Measurements from ENCODE around the gene MASP2. TPM values are rescaled to one million over a fixed set of nuclear protein-coding genes. Genes with fewer than 3 reads are reported as not detected.

The MASP2 gene
- total and polyA plus RNA-seq, 10 of the 15 experiments (the other 5 are each of a cell fraction or from before 2014, with no cell fraction given), result 0.04 to 0.21 (median 0.06) TPM; not detected in 7

- Histone ChIP-seq H3K9ac (ENCODE audit: control insufficient read depth, insufficient read depth, low read length) (peak overlapping the region; percentile 28; the same call in 1 of the 2 replicates), H3K4me2 (ENCODE audit: control insufficient read depth, insufficient read depth) (peak overlapping the region; percentile 90), H3K36me3 (ENCODE audit: control insufficient read depth in 2 of 2, insufficient read depth in 2 of 2, low read length in 1 of 2) (no peaks in the 10 kb centered on the region), H3K79me2 (ENCODE audit: control insufficient read depth, insufficient read depth, low read length) (no peaks in the 10 kb centered on the region), H2AFZ (ENCODE audit: control insufficient read depth, low read depth, low read length) (peak overlapping the region; percentile 55), H3K4me3 (peak overlapping the region; percentile 2; the same call in 1 of the 2 replicates), H3K9me3 (replicated peaks; ENCODE audit: control insufficient read depth, insufficient read depth, low read length) (no peaks in the 10 kb centered on the region), H4K20me1 (ENCODE audit: control insufficient read depth, insufficient read depth) (no peaks in the 10 kb centered on the region), H3K4me1 (ENCODE audit: control insufficient read depth, insufficient read depth, low read length) (peaks cover 39% of the 10 kb centered on the region), H3K27me3 (replicated peaks in 1 of 2; ENCODE audit: control insufficient read depth in 2 of 2, insufficient read depth in 2 of 2, low read length in 1 of 2) (no peaks in the 10 kb centered on the region), H3K27ac (ENCODE audit: control insufficient read depth, insufficient read depth) (peak overlapping the region; percentile 92)
- RAD21 ChIA-PET (ENCODE audit: unreplicated experiment), result interaction anchor here (0.6 to 3.0 kb wide), 7 partner anchors 11 to 475 kb away, joined by 3 to 89 read pairs (median 4); partner anchors contain the start of gene TARDBP
- POLR2A ChIA-PET, result interaction anchor here (0.6 to 3.5 kb wide), 8 partner anchors 12 to 1332 kb away, joined by 3 to 41 read pairs (median 4); no protein-coding TSS in a partner anchor
- in situ Hi-C loops (cut with MboI) (no loop called here), intact Hi-C loops (cut with micrococcal nuclease; ENCODE audit: unreplicated experiment) (loop anchor here (1.0 kb wide), 3 partner anchors 21 to 475 kb away; partner anchors contain the start of gene TARDBP)
- ATAC-seq (peak; percentile 64), DNase-seq (ENCODE audit: low read depth, low spot score) (peak; percentile 61), FAIRE-seq (no peak)
- CTCF ChIA-PET, result interaction anchor here (0.7 to 2.3 kb wide), 10 partner anchors 9 to 1635 kb away, joined by 3 to 40 read pairs (median 6); no protein-coding TSS in a partner anchor
- BruUV-seq (replicated peaks), result no TSS peak
- WGBS (ENCODE audit: insufficient coverage, insufficient replicate concordance, low lambda C conversion rate, missing lambda C conversion rate), result 1% methylated on average over 7 of the region's 7 CpGs
- SMC1A ChIA-PET (ENCODE audit: uncharacterized antibody, unreplicated experiment), result interaction anchor here (0.9 to 4.2 kb wide), 8 partner anchors 10 to 52 kb away, joined by 3 to 118 read pairs (median 5); partner anchors contain the start of gene TARDBP
- TF ChIP-seq CEBPB (IDR thresholded peaks at IDR 0.05; ENCODE audit: borderline replicate concordance in 1 of 2, low read depth in 2 of 2, low read length in 2 of 2) (no peak), MEF2B (IDR thresholded peaks at IDR 0.05; ENCODE audit: partially characterized antibody, poor library complexity, severe bottlenecking) (peak; percentile 67), SMARCA5 (IDR thresholded peaks at IDR 0.05) (no peak), ZNF687 (IDR thresholded peaks at IDR 0.05) (peak; percentile 50; the same call in 1 of the 2 replicates), HDAC2 (IDR thresholded peaks at IDR 0.05) (no peak), POLR2A (IDR thresholded peaks at IDR 0.05; ENCODE audit: low read depth, low read length) (no peak), BACH1 (IDR thresholded peaks at IDR 0.05; ENCODE audit: borderline replicate concordance) (no peak; the same call in 1 of the 2 replicates), SREBF2 (IDR thresholded peaks at IDR 0.05; ENCODE audit: low read length) (no peak), POU2F2 (IDR thresholded peaks at IDR 0.05; ENCODE audit: borderline replicate concordance, low read depth, low read length) (no peak), ZNF24 (IDR thresholded peaks at IDR 0.05) (no peak), HSF1 (IDR thresholded peaks at IDR 0.05; ENCODE audit: low read depth, low read length) (no peak), GABPA (IDR thresholded peaks at IDR 0.05; ENCODE audit: low read depth) (no peak), MLLT1 (IDR thresholded peaks at IDR 0.05) (no peak), TCF7 (IDR thresholded peaks at IDR 0.05; ENCODE audit: borderline replicate concordance) (no peak), RUNX3 (IDR thresholded peaks at IDR 0.05; ENCODE audit: low read length) (peak; percentile 66), KLF5 (IDR thresholded peaks at IDR 0.05; ENCODE audit: partially characterized antibody) (peak; percentile 44), NBN (IDR thresholded peaks at IDR 0.05) (no peak), NFYB (IDR thresholded peaks at IDR 0.05; ENCODE audit: insufficient read depth, low read depth, low read length) (no peak), SIN3A (IDR thresholded peaks at IDR 0.05; ENCODE audit: low read depth, low read length) (no peak), EZH2 (IDR thresholded peaks at IDR 0.05; ENCODE audit: borderline replicate concordance, control insufficient read depth, low read depth, low read length) (no peak)
Observed at GRCh38 chr1:10986525-10986890, 60.5 kb downstream of the MASP2 start.

Measured in GM12878 (cell line).